CMK (cell line): ENCODE data around the gene KRTAP10-8.
"Not testable (repeated sequence)": the region's sequence is repeated elsewhere in the genome, so short reads cannot be mapped to it uniquely, and the experiment has no call there.

Source experiments
- DNase-seq: peaks from one replicate; pipeline ENCODE4 v3.0.0-alpha.2; 2010; ENCODE audit warnings: low read depth

Gene KRTAP10-8, protein sequence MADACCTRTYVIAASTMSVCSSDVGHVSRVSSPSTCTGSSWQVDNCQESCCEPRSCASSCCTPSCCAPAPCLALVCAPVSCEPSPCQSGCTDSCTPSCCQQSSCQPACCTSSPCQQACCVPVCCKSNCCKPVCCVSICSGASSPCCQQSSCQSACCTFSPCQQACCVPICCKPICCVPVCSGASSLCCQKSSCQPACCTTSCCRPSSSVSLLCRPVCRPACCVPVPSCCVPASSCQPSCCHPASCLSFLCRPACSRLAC

DNA sequence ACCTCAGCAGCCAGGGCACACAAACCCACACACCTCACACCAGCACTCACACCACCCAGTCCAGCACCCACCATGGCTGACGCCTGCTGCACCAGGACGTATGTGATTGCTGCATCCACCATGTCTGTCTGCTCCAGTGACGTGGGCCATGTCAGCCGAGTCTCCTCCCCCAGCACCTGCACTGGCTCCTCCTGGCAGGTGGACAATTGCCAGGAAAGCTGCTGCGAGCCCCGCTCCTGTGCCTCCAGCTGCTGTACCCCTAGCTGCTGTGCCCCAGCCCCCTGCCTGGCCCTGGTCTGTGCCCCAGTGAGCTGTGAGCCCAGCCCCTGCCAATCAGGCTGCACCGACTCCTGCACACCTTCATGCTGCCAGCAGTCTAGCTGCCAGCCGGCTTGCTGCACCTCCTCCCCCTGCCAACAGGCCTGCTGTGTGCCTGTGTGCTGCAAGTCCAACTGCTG, at the start of gene KRTAP10-8:
Gene KRTAP10-8, plus strand, starts transcription at position 51 of the 458 bp plus-strand sequence. Its CDS starts 22 bp downstream, at position 73.
- no peak for DNase-seq

DNA sequence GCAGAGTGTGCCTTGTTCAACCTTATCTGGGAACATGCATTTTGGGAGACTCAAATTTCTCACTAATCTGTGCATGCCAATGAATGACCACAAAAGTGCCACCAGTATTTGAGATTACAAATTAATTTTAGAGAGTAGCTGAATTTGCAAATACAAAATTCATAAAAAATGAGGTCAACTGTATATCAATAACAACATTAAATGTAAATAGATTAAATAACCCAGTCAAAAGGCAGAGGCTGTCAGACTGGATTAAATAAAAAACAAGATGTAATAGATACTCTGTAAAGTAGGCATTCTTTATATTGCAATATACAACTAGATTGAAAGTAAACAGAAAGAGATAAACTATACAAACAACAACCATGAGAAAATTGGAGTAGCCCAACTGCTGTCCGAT, 47.8 kb upstream of the KRTAP10-8 start:
- no peak for DNase-seq

DNA sequence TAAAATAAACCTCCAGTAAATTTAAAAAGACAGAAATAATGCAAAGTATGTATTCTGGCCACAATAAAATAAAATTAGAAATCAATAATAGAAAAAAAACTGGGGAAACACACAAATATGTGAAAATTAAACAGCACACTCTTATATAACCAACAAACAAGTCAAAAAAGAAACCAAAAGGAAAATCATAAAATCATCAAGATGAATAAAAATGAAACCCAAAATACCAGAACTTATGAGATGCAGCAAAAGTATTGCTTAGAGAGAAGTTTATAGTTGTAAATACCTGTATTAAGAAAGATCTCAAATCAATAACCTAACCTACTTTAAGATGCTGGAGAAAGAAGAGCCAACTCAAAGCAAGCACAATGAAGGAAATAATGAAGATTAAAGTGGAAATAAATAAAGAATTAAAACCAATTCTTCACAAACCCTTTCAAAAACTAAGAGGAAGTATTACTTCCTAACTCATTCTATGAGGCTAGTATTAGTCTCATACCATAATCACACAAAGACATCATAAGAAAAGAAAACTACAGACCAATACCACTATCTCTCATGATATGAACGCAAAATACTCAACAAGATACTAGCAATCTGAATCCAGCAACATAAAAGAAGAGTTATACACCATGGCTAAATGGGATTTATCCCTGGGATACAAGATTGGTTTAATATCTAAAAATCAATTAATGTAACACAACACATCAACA, 46.8 kb upstream of the KRTAP10-8 start:
- DNase-seq: no peak

DNA sequence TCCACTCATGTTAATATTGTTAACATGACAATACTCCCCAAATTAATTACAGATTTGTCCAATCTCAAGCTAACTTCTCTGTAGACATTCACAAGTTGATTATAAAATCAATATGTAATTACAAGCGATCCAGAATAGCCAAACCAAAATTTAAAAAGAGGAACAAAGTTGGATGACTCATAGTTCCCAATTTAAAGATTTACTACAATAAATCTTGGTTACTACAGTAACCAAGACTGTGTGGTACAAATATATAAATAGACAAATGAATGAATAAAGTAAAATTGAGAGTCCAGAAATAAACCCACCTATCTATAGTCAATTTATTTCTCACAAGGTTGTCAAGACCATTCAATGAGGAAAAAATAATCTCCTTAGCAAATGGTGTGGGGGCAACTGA, 45.5 kb upstream of the KRTAP10-8 start:
- DNase-seq: no peak

DNA sequence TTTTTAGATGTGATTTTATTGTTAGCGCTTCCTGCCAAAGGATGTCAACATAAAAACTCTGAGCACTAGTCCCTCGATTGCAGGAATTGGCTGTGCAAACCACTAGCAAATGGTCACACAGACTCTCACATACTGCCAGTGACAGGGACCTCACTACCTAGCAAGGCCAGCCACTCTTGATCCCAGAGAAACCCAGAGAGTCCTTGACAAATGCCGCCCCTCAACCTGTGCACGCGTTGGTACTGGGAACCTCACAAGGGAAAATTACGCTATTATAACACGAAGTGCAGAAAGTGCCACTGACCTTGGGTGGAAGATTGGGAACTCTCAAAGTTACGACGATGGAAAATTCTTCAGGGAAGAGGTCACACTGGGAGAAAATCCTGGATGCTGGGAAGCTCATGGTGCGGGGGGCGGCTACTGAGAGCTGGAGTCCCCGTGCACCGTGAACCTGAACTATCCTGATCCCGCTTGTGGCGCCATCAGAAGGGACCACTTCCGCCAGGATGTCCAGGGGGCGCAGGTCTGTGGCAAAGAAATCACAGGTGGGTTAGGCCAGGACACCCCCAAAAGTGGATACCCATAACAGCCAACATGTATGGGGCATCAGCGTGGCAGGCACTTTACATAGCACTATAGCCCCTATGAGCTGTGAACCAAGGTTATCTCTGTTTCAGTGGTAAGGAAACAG, 44.3 kb upstream of the KRTAP10-8 start:
- DNase-seq: no peak

DNA sequence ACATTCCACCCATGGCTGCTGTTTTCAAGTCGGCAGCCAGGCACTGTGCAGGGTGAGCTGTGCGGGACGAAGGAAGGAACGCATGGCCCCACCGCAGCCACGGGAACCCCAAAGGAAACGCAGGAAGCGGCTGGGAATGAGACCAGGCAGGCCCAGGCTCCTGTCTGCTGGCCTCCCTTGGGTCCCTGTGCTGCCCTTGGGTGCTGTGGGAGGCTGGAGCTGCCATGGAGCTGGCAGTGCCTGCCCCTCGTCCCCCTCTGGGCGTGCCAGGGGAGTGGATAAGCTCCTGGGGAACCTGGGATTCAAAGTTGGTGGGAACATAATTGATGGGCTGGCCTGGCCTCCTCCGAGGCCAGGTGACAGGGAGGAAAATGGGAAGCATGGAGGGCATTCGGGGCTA, 43.6 kb upstream of the KRTAP10-8 start:
- no peak for DNase-seq

DNA sequence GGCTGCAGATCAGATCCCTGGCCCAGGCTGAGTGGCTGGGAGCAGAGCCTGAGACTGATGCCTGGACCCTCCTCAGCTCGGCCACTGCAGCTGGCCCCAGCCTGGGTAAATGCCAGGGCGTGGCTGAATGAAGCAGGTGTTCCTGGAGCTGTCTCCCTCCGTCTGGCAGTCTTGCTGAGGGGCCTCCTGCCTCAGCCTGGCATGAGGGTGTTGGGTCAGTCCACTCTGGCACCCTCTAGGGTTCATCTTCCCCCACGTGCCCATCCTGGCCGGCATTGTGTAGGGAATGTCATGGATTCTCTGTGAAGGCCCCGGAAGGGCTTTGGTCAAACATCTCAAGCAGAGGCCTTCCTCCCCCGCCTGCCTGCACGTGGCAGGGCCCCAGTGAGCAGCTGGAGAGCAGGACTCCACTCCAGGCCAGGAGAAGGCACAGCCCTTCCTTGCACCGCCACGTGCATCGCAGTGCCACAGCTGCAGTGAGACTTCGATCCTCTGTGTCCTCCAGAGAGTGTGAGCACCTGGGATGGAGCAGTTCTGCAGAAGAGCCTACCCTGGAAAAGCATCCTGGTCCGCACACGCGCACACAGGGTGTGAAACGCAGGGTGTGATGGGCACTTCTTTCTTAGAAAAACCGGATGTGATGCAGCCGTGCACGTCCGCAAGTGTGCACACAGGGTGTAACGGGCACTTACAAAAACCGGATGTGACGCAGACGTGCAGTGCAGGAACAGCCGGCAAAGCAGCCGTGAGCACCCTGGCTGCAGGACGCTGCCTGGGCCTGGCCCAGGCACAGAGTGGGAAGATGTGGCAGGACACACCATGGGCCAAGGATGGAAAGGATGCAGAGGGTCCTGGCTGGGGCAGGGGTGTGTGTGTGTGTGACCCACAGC, 43.0 kb upstream of the KRTAP10-8 start:
- DNase-seq: no peak

DNA sequence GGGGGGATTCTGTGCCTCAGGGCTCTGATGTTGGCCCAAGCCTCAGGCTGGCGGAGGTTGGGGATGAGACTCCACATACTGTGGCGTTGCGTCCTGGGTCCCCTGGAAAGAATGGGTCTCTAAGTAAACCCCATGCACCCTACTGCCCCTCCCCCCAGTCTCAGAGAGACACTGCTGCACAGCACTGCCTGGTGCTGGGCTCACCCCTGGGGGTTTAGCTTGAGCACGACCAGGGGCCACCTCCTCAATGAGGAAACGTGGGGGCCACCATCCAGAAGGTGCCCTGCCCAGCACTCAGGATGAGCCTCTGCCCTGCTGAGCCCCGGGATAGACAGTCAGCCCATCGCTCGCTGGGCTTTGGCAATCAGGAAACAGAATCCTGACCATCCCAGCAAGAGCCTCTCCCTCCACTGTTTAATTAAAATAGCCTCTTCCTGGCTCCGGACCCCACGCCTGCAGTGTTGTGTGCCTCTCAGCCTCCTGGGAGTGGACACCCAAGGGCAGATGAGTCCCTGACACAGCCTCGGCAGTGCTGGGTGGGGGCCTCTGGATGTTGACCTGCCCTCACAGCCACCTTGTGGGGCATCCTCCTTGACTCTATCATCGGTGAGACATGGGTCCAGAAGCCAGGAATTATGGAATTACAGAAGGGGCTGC, 41.9 kb upstream of the KRTAP10-8 start:
- no peak for DNase-seq

DNA sequence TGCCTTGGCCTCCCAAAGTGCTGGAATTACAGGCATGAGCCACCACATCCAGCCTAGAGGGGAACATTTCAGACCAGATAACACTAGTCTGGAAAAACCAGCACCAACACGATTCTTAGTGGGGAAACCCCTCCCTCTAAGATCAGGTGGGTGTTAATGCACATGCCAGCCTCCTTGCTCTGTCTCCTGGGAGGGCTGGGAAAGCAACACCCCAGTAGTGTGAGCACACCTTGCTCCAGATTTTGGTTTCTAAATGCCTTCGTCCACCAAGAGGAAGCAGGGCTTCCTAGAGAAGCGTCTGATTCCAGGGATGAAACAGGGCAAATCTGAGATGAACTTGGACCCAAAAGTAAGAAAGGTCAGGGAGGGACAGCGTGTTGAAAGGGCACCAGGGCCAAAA, 40.6 kb upstream of the KRTAP10-8 start:
- no peak for DNase-seq

DNA sequence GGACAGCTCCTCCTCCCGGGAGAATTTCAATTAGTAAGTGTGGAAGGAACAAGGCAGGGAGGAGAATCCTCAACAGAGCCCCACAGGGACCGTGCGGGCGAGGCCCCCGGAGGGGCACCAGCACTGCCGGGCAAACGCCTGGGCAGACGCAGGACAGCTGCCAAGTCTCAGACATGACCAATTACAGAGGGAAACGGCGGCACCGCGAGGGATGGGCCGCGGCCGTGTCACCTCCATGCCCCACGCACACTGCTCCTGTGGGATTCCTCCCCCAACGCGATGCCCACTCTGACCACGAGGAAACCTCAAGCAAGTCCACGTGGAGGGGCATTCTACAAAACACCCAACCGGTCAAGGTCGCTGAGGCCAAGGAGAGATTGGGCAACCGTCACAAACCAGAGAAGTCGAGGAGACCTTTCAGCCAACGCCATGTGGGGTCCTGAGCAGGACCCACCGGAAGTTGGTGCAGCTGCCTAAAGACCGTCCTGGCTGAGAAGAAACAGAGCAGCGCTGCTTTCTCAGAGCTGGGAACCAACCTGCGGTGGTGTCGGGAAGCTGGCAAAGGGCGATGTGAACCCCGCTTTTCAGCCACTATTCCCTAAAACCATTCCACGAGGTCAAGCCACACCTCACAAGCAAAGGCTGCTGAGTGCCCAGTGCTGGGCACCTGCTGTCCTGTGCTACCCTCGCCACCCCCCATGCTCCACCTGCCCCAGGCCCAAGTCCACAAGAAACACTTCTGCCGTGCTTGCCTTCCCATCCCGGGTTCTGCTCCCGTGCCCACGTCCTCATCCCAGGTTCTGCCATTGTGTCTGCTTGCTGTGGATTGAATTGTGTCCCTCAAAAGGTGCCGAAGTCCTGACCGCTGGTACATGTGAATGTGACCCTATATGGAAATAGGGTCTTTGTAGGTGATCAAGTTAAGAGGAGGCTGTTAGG, 39.8 kb upstream of the KRTAP10-8 start:
- no peak for DNase-seq

DNA sequence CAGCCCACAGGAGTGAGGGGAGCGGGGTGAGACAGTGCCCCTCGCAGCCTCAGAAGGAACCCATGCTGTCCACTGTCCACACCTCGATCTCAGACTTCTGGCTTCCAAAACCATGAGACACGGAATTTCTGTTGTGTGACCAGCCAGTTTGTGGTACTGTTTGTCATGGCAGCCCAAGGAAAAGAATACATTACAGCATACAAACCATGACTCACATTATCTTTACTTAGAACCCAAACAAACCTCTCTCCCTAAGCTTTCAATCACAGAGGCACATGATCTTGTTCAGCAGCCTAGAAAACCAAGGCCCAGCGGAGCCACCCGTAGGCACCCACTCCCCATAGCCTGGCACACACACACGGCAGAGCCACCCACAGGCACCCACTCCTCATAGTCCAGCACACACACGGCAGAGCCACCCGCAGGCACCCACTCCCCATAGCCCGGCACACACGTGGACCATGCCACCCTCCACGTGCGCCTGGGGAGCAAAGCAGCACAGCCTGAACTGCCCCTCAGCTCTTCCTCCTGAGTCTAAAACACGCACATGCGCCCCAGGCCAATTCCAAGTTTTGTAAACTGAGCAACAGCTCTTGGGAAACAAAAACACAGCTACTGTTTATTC, 38.8 kb upstream of the KRTAP10-8 start:
- DNase-seq: no peak

DNA sequence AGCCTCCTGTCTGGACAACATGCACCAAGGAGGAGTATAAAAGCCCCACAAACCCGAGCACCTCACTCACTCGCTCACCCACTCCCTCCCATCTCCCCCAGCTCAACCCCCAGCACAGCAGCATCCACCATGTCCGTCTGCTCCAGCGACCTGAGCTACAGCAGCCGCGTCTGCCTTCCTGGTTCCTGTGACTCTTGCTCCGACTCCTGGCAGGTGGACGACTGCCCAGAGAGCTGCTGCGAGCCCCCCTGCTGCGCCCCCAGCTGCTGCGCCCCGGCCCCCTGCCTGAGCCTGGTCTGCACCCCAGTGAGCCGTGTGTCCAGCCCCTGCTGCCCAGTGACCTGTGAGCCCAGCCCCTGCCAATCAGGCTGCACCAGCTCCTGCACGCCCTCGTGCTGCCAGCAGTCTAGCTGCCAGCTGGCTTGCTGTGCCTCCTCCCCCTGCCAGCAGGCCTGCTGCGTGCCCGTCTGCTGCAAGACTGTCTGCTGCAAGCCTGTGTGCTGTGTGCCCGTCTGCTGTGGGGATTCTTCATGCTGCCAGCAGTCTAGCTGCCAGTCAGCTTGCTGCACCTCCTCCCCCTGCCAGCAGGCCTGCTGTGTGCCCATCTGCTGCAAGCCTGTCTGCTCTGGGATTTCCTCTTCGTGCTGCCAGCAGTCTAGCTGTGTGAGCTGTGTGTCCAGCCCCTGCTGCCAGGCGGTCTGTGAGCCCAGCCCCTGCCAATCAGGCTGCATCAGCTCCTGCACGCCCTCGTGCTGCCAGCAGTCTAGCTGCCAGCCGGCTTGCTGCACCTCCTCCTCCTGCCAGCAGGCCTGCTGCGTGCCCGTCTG, 38.0 kb upstream of the KRTAP10-8 start, which contains the start of gene KRTAP10-4:
Gene KRTAP10-4, plus strand, starts transcription at position 100 of the 827 bp plus-strand sequence. Its CDS starts 30 bp downstream, at position 130.
- not testable (repeated sequence) for DNase-seq

DNA sequence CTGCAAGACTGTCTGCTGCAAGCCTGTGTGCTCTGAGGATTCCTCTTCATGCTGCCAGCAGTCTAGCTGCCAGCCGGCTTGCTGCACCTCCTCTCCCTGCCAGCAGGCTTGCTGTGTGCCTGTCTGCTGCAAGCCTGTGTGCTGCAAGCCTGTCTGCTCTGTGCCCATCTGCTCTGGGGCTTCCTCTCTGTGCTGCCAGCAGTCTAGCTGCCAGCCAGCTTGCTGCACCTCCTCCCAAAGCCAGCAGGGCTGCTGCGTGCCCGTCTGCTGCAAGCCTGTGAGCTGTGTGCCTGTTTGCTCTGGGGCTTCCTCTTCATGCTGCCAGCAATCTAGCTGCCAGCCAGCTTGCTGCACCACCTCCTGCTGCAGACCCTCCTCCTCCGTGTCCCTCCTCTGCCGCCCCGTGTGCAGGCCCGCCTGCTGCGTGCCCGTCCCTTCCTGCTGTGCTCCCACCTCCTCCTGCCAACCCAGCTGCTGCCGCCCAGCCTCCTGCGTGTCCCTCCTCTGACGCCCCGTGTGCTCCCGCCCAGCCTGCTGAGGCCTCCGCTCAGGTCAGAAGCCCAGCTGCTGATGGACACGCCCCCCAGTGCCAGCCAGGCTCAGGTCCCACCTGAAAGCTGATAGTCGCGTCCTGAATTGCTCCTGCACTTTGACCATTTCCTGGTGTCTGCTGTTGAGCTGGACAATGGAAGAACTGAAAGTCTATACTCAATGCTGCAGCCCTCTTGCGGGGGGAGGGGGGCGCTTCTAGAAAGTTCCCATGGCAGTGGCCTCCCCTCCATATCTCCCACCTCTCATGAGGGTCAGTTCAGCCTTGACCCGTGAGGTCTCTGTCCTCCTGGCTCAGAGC, 37.2 kb upstream of the KRTAP10-8 start:
- DNase-seq: no peak

DNA sequence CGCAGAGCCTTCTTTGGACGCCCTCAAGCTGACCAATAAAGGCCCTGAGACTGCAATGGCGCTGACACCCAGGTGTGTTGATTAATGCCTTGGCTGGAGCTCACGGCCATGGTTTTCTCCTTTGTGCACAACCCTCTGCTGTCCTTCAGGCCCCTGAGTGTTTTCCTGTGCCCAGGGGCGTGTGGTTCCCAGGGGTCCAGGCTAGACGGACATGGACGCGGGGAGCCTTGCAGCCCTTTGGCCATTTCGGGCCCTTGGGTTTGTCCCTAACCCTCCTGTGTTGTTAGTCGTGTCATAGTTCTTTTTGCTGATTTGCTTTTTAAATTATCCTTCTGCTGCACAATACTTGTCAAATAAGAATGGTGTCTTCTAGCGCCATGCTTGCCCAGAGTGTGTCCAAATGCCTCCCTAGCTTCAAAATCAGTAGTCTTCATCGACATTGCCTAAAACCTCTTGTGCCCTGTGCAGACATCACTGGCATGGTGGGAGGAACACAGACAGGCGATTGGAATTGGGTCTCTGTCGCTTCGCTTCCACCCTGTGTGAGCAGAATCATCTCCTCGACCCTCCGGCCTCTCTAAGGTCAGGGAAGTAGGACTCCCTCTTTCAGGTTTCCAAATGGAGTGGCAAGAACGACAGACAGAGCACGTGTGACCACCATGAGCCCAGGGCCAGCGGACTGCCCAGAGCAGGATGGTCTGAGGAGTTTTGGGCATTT, 36.4 kb upstream of the KRTAP10-8 start:
- no peak for DNase-seq

DNA sequence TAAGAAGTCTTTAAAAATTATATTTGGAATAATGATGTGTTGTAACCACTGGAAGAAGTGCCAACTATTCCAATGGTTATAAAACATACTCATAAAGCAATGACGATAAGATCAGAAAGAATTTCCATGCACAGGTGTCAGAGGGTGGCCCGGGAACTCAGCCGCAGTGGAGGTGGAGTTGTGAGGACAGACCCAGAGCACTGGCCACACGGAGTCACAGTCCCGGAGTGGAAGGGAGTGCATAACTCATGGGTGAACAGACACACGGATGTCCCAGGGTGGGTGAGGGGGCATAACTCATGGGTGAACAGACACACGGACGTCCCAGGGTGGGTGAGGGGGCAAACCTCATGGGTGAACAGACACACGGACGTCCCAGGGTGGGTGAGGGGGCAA, 35.9 kb upstream of the KRTAP10-8 start:
- DNase-seq: no peak

DNA sequence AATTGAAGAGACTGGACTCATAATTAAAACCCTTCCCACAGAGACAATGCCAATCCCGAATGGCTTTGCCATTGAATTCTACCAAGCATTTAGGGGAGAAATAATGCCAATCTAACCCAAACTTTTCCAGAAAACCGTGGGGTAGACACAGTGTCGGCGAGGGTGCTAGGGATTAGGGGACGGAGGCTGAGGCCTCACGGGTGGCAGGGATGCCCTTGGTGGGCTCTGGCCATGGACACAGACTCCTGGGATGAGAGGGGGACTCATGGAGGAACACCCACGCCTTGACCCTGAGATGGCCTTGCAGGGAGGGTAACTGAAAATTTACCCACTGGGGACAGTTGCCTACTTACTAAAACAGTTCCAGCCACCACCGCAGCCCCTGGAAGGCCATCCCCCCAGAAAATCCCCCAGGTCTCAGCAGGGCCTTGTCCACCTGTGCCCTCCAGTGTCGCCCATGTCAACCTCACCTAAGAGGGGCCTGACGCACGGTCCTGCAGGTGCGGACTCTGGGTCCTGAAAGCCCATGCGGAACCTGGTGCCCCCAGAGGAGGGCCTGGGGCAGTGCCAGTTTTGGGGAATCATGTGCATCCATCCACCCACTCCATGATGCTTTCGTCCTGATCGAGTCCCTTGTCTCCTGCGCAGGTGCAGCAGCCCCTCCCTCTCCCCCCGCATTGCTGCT, 33.4 kb upstream of the KRTAP10-8 start:
- DNase-seq: no peak
